ENCODE measurements around the gene RAB40C.

The RAB40C gene

GRCh38 chr16:668519-669171, 78.8 kb downstream of the RAB40C start:
- peak; percentile 28 for DNase-seq (ENCODE audit: low spot score)

- no peak for DNase-seq (ENCODE audit: low spot score)
Measured at GRCh38 chr16:669666-670065, 79.8 kb downstream of the RAB40C start.

- no peak for DNase-seq (ENCODE audit: low spot score)
Measured at GRCh38 chr16:670485-671352, 80.9 kb downstream of the RAB40C start.

- no peak for DNase-seq (ENCODE audit: low spot score)
Measured at GRCh38 chr16:671353-672131, 81.7 kb downstream of the RAB40C start.

- no peak for DNase-seq (ENCODE audit: low spot score)
Measured at GRCh38 chr16:672371-672770, 82.5 kb downstream of the RAB40C start.

- no peak for DNase-seq (ENCODE audit: low spot score)
Measured at GRCh38 chr16:672851-673250, 83.0 kb downstream of the RAB40C start.

GRCh38 chr16:673399-673991, 83.6 kb downstream of the RAB40C start:
- no peak for DNase-seq (ENCODE audit: low spot score)

GRCh38 chr16:674214-674881, 84.5 kb downstream of the RAB40C start:
- no peak for DNase-seq (ENCODE audit: low spot score)

GRCh38 chr16:674968-675883, 85.4 kb downstream of the RAB40C start, which contains the start of gene RHBDL1:
Gene RHBDL1 (plus strand): TSS chr16:675671. CDS start chr16:675791, 120 bp downstream.
- no peak for DNase-seq (ENCODE audit: low spot score)

- no peak for DNase-seq (ENCODE audit: low spot score)
Measured at GRCh38 chr16:675884-676564, 86.2 kb downstream of the RAB40C start.

GRCh38 chr16:676565-676902, 86.7 kb downstream of the RAB40C start:
- no peak for DNase-seq (ENCODE audit: low spot score)

- DNase-seq (ENCODE audit: low spot score) = no peak
Measured at GRCh38 chr16:676913-677312, 87.0 kb downstream of the RAB40C start.

- no peak for DNase-seq (ENCODE audit: low spot score)
Measured at GRCh38 chr16:677316-678190, 87.7 kb downstream of the RAB40C start.

- DNase-seq (ENCODE audit: low spot score) = no peak
Measured at GRCh38 chr16:678209-678857, 88.5 kb downstream of the RAB40C start.
